HUES64 (cell line): ENCODE data around the gene CHST6.
"Not testable (repeated sequence)": the region's sequence is repeated elsewhere in the genome, so short reads cannot be mapped to it uniquely, and the experiment has no call there.

Experiments used
- H3K27ac ChIP-seq: 2 replicates; pipeline ENCODE4 v1.7.0; 2013; ENCODE audit warnings: low read depth, low read length, inconsistent platforms
- H3K27me3 ChIP-seq: 2 replicates; pipeline ENCODE4 v1.6.1; 2013; ENCODE audit warnings: mild to moderate bottlenecking, low read length; ENCODE audit not compliant: insufficient read depth
- H3K36me3 ChIP-seq: 2 replicates; pipeline ENCODE4 v1.6.1; 2013; ENCODE audit warnings: mild to moderate bottlenecking, low read length; ENCODE audit not compliant: insufficient read depth
- H3K4me1 ChIP-seq: 2 replicates; pipeline ENCODE4 v1.6.1; 2013; ENCODE audit warnings: mild to moderate bottlenecking, low read length, moderate library complexity; ENCODE audit not compliant: insufficient read depth
- H3K4me3 ChIP-seq: 2 replicates; pipeline ENCODE4 v1.5.1; 2013; ENCODE audit warnings: mild to moderate bottlenecking, low read length, moderate library complexity
- H3K9ac ChIP-seq: 2 replicates; pipeline ENCODE4 v1.6.1; 2013; ENCODE audit warnings: mild to moderate bottlenecking, low read depth, low read length
- H3K9me3 ChIP-seq: 2 replicates; pipeline ENCODE4 v1.6.1; 2013; ENCODE audit warnings: low read depth, low read length; ENCODE audit not compliant: insufficient read depth
- WGBS: fragments of 150-250, 120-280 bp; methylation state at CpG from one replicate; pipeline ENCODE4 v1.1.7; 2013; ENCODE audit warnings: missing lambda C conversion rate; 5-methylcytosine and 5-hydroxymethylcytosine counted together

CHST6 gene

GRCh38 chr16:75502916-75503605 is 7.8 kb upstream of the CHST6 start:
- WGBS, result 96% methylated on average over 4 of the region's 4 CpGs
- Histone ChIP-seq H3K9me3 (no peaks in the 10 kb centered on the region), H3K4me3 (no peak overlapping the region), H3K27me3 (no peaks in the 10 kb centered on the region), H3K27ac (no peak overlapping the region), H3K36me3 (no peaks in the 10 kb centered on the region), H3K4me1 (no peaks in the 10 kb centered on the region), H3K9ac (no peak overlapping the region)

GRCh38 chr16:75501820-75502219 is 6.6 kb upstream of the CHST6 start:
- not testable (repeated sequence) for H3K4me3 ChIP-seq, H3K9ac ChIP-seq, H3K27me3 ChIP-seq, H3K36me3 ChIP-seq, H3K9me3 ChIP-seq, H3K4me1 ChIP-seq, H3K27ac ChIP-seq
- 84% methylated on average over 4 of the region's 6 CpGs for WGBS

GRCh38 chr16:75501359-75501758 is 6.1 kb upstream of the CHST6 start:
- 97% methylated on average over 5 of the region's 5 CpGs for WGBS
- Histone ChIP-seq H3K27ac (no peak overlapping the region), H3K27me3 (no peaks in the 10 kb centered on the region), H3K4me1 (no peaks in the 10 kb centered on the region), H3K4me3 (no peak overlapping the region), H3K9me3 (no peaks in the 10 kb centered on the region), H3K9ac (no peak overlapping the region), H3K36me3 (no peaks in the 10 kb centered on the region)

- 91% methylated on average over 7 of the region's 13 CpGs for WGBS
These were observed 3.5 kb upstream of the CHST6 start for GRCh38 chr16:75498605-75499322.

GRCh38 chr16:75497558-75497957 is 2.3 kb upstream of the CHST6 start:
- Histone ChIP-seq H3K4me3 (no peak overlapping the region), H3K9ac (no peak overlapping the region), H3K9me3 (no peaks in the 10 kb centered on the region), H3K36me3 (0 out of 2 replicates have a peak, but pooled peaks cover 4% of the 10 kb centered on the region), H3K27me3 (peaks cover 6% of the 10 kb centered on the region; the same call in 1 of the 2 replicates), H3K27ac (no peak overlapping the region), H3K4me1 (no peaks in the 10 kb centered on the region)
- WGBS, result 94% methylated on average over 4 of the region's 4 CpGs

More at GRCh38 chr16:75498605-75499322, 3.5 kb upstream of the CHST6 start:
- not testable (repeated sequence) for H3K36me3 ChIP-seq, H3K4me1 ChIP-seq, H3K9me3 ChIP-seq, H3K9ac ChIP-seq, H3K27me3 ChIP-seq, H3K4me3 ChIP-seq, H3K27ac ChIP-seq

GRCh38 chr16:75494661-75495075 is 573 bp downstream of the CHST6 start:
- Histone ChIP-seq H3K27ac (peak overlapping the region; percentile 80; the same call in 1 of the 2 replicates), H3K4me3 (peak overlapping the region; percentile 81), H3K36me3 (0 out of 2 replicates have a peak, but pooled peaks cover 4% of the 10 kb centered on the region), H3K27me3 (peaks cover 6% of the 10 kb centered on the region; the same call in 1 of the 2 replicates), H3K9me3 (no peaks in the 10 kb centered on the region), H3K4me1 (peaks cover 6% of the 10 kb centered on the region; the same call in 1 of the 2 replicates), H3K9ac (peak overlapping the region; percentile 79)
- WGBS, result 2% methylated on average over 26 of the region's 26 CpGs

GRCh38 chr16:75494184-75494583 is 1.1 kb downstream of the CHST6 start:
- WGBS, result 69% methylated on average over 5 of the region's 5 CpGs
- H3K4me1 ChIP-seq, result peaks cover 6% of the 10 kb centered on the region; the same call in 1 of the 2 replicates
- H3K27me3 ChIP-seq, result peaks cover 6% of the 10 kb centered on the region; the same call in 1 of the 2 replicates
- H3K27ac ChIP-seq, result no peak overlapping the region
- H3K9me3 ChIP-seq, result no peaks in the 10 kb centered on the region
- H3K9ac ChIP-seq, result peak overlapping the region; percentile 79; the same call in 1 of the 2 replicates
- 0 out of 2 replicates have a peak, but pooled peaks cover 4% of the 10 kb centered on the region for H3K36me3 ChIP-seq
- peak overlapping the region; percentile 81 for H3K4me3 ChIP-seq

GRCh38 chr16:75491876-75492275 is 3.4 kb downstream of the CHST6 start:
- H3K36me3 ChIP-seq, result peaks cover 14% of the 10 kb centered on the region
- H3K9ac ChIP-seq, result no peak overlapping the region
- H3K4me3 ChIP-seq, result no peak overlapping the region
- no peak overlapping the region for H3K27ac ChIP-seq
- peaks cover 6% of the 10 kb centered on the region; the same call in 1 of the 2 replicates for H3K27me3 ChIP-seq
- peaks cover 6% of the 10 kb centered on the region; the same call in 1 of the 2 replicates for H3K4me1 ChIP-seq
- H3K9me3 ChIP-seq, result no peaks in the 10 kb centered on the region
- 86% methylated on average over 1 of the region's 1 CpG for WGBS

- H3K36me3 ChIP-seq, result peaks cover 18% of the 10 kb centered on the region
- 98% methylated on average over 2 of the region's 2 CpGs for WGBS
- H3K9me3 ChIP-seq, result no peaks in the 10 kb centered on the region
- no peak overlapping the region for H3K27ac ChIP-seq
- H3K27me3 ChIP-seq, result no peaks in the 10 kb centered on the region
- no peak overlapping the region for H3K9ac ChIP-seq
- H3K4me1 ChIP-seq, result peaks cover 6% of the 10 kb centered on the region; the same call in 1 of the 2 replicates
- H3K4me3 ChIP-seq, result no peak overlapping the region
These were observed 6.9 kb downstream of the CHST6 start for GRCh38 chr16:75488322-75488721.

GRCh38 chr16:75486676-75487313 is 8.4 kb downstream of the CHST6 start:
- Histone ChIP-seq H3K9ac (no peak overlapping the region), H3K4me1 (peaks cover 1% of the 10 kb centered on the region; the same call in 1 of the 2 replicates), H3K27ac (no peak overlapping the region), H3K9me3 (no peaks in the 10 kb centered on the region), H3K27me3 (no peaks in the 10 kb centered on the region), H3K36me3 (peaks cover 18% of the 10 kb centered on the region), H3K4me3 (no peak overlapping the region)
- WGBS, result 96% methylated on average over 2 of the region's 2 CpGs
